Osteocyte (in vitro differentiated cells): ENCODE measurements around the gene EIF4G2. TPM values are rescaled to one million over a fixed set of nuclear protein-coding genes. Genes with fewer than 3 reads are reported as not detected.
"Not testable (repeated sequence)": the region's sequence is repeated elsewhere in the genome, so short reads cannot be mapped to it uniquely, and the experiment has no call there.

Source experiments
- DNase-seq: peaks from one replicate; pipeline ENCODE4 v3.0.0; 2021; ENCODE audit warnings: mixed read lengths; ENCODE audit not compliant: unreplicated experiment; ENCODE audit errors: extremely low spot score
- H3K27ac Mint-ChIP-seq: one replicate; pipeline ENCODE4 v1.8.0; 2021; ENCODE audit warnings: mild to moderate bottlenecking, mixed read lengths; ENCODE audit not compliant: unreplicated experiment
- H3K27me3 Mint-ChIP-seq: one replicate; pipeline ENCODE4 v1.8.0; 2021; ENCODE audit warnings: mixed read lengths; ENCODE audit not compliant: unreplicated experiment
- H3K36me3 Mint-ChIP-seq: one replicate; pipeline ENCODE4 v1.8.0; 2021; ENCODE audit warnings: mixed read lengths; ENCODE audit not compliant: unreplicated experiment
- H3K4me1 Mint-ChIP-seq: one replicate; pipeline ENCODE4 v1.8.0; 2021; ENCODE audit warnings: mixed read lengths; ENCODE audit not compliant: unreplicated experiment
- H3K4me3 Mint-ChIP-seq: one replicate; pipeline ENCODE4 v1.8.0; 2021; ENCODE audit warnings: mild to moderate bottlenecking, moderate library complexity, mixed read lengths; ENCODE audit not compliant: unreplicated experiment
- H3K9me3 Mint-ChIP-seq: one replicate; pipeline ENCODE4 v1.8.0; 2021; ENCODE audit warnings: mixed read lengths; ENCODE audit not compliant: unreplicated experiment
- CTCF ChIP-seq: fragments of 200-600 bp; sonication (generic); IDR thresholded peaks from 2 replicates; pipeline ENCODE4 v1.5.0; 2021; ENCODE audit warnings: antibody characterized with exemption, mild to moderate bottlenecking, moderate library complexity
- total RNA-seq: library from RNA; stranded (reverse); gene quantifications from 2 replicates; pipeline ENCODE4 v1.2.1, GENCODE V29; 2021

The EIF4G2 gene
- total RNA-seq, 1 donor from 2014 or later: 966 TPM

- H3K4me1 Mint-ChIP-seq: peaks cover 10% of the 10 kb centered on the region
- H3K4me3 Mint-ChIP-seq: no peak overlapping the region
- peaks cover 3% of the 10 kb centered on the region for H3K36me3 Mint-ChIP-seq
- TF ChIP-seq CTCF: no peak
- no peak overlapping the region for H3K27ac Mint-ChIP-seq
- no peaks in the 10 kb centered on the region for H3K27me3 Mint-ChIP-seq
- DNase-seq: no peak
- H3K9me3 Mint-ChIP-seq: no peaks in the 10 kb centered on the region
Measured at GRCh38 chr11:10844356-10844755, 35.6 kb upstream of the EIF4G2 start.

- no peak for TF ChIP-seq CTCF
- Mint-ChIP-seq H3K4me1 (no peaks in the 10 kb centered on the region), H3K27ac (no peak overlapping the region), H3K27me3 (no peaks in the 10 kb centered on the region), H3K36me3 (peaks cover 3% of the 10 kb centered on the region), H3K4me3 (no peak overlapping the region), H3K9me3 (no peaks in the 10 kb centered on the region)
- no peak for DNase-seq
Measured at GRCh38 chr11:10838881-10839280, 30.2 kb upstream of the EIF4G2 start.

- Mint-ChIP-seq H3K36me3 (peaks cover 3% of the 10 kb centered on the region), H3K4me1 (no peaks in the 10 kb centered on the region), H3K27ac (no peak overlapping the region), H3K4me3 (no peak overlapping the region), H3K9me3 (no peaks in the 10 kb centered on the region), H3K27me3 (no peaks in the 10 kb centered on the region)
- no peak for TF ChIP-seq CTCF
- no peak for DNase-seq
Measured at GRCh38 chr11:10838083-10838482, 29.4 kb upstream of the EIF4G2 start.

GRCh38 chr11:10836884-10837283 lies 28.2 kb upstream of the EIF4G2 start:
- not testable (repeated sequence) for H3K36me3 Mint-ChIP-seq, H3K4me1 Mint-ChIP-seq, H3K27me3 Mint-ChIP-seq, H3K9me3 Mint-ChIP-seq, H3K4me3 Mint-ChIP-seq, H3K27ac Mint-ChIP-seq, DNase-seq

GRCh38 chr11:10829139-10829538 lies 20.4 kb upstream of the EIF4G2 start:
- DNase-seq: no peak
- H3K4me1 Mint-ChIP-seq: no peaks in the 10 kb centered on the region
- H3K36me3 Mint-ChIP-seq: no peaks in the 10 kb centered on the region
- no peaks in the 10 kb centered on the region for H3K9me3 Mint-ChIP-seq
- no peak overlapping the region for H3K4me3 Mint-ChIP-seq
- no peak overlapping the region for H3K27ac Mint-ChIP-seq
- no peaks in the 10 kb centered on the region for H3K27me3 Mint-ChIP-seq
- no peak for TF ChIP-seq CTCF

GRCh38 chr11:10828402-10828801 lies 19.7 kb upstream of the EIF4G2 start:
- no peaks in the 10 kb centered on the region for H3K27me3 Mint-ChIP-seq
- TF ChIP-seq CTCF: no peak
- no peak for DNase-seq
- no peaks in the 10 kb centered on the region for H3K4me1 Mint-ChIP-seq
- H3K4me3 Mint-ChIP-seq: no peak overlapping the region
- H3K36me3 Mint-ChIP-seq: no peaks in the 10 kb centered on the region
- no peaks in the 10 kb centered on the region for H3K9me3 Mint-ChIP-seq
- no peak overlapping the region for H3K27ac Mint-ChIP-seq
